Nephron progenitor cell (in vitro differentiated cells): ENCODE results near the gene STAP2.
"Not testable (repeated sequence)": the region's sequence is repeated elsewhere in the genome, so short reads cannot be mapped to it uniquely, and the experiment has no call there.

Experiments used
- DNase-seq: peaks from one replicate; pipeline ENCODE4 v3.0.0; 2021
- H3K27ac Mint-ChIP-seq: 2 replicates; pipeline ENCODE4 v1.8.0; 2021; ENCODE audit warnings: mild to moderate bottlenecking, moderate library complexity, mixed read lengths
- H3K27me3 Mint-ChIP-seq: 2 replicates; pipeline ENCODE4 v1.8.0; 2021; ENCODE audit warnings: mild to moderate bottlenecking, low read depth, mixed read lengths; ENCODE audit not compliant: poor library complexity
- H3K36me3 Mint-ChIP-seq: 2 replicates; pipeline ENCODE4 v1.8.0; 2021; ENCODE audit warnings: low read depth, mixed read lengths
- H3K4me1 Mint-ChIP-seq: 2 replicates; pipeline ENCODE4 v1.8.0; 2021; ENCODE audit warnings: mixed read lengths
- H3K4me3 Mint-ChIP-seq: 2 replicates; pipeline ENCODE4 v1.8.0; 2021; ENCODE audit warnings: mild to moderate bottlenecking, moderate library complexity, mixed read lengths
- H3K9me3 Mint-ChIP-seq: 2 replicates; pipeline ENCODE4 v1.8.0; 2021; ENCODE audit warnings: mild to moderate bottlenecking, moderate library complexity, mixed read lengths
- TF ChIP-seq, protein P1 (sequence below): fragments of 200-600 bp; sonication (generic); IDR thresholded peaks from 2 replicates; pipeline ENCODE4 v1.5.0; 2021; ENCODE audit warnings: antibody characterized with exemption

Gene STAP2

DNA sequence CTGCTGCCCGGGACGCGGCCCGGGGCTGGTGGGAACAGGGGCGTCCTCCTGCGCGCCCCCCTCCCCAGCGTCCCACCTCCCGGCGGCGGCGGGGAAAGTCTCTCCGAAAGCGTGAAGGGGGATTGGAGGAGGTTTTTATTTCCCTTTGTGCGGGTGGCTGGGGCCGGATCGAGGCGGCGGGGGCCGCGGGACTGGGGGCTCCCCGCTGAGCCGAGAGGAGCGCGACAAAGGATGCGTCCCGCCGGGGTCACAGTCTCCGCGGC, 59.4 kb downstream of the STAP2 start:
- TF ChIP-seq, protein P1, sequence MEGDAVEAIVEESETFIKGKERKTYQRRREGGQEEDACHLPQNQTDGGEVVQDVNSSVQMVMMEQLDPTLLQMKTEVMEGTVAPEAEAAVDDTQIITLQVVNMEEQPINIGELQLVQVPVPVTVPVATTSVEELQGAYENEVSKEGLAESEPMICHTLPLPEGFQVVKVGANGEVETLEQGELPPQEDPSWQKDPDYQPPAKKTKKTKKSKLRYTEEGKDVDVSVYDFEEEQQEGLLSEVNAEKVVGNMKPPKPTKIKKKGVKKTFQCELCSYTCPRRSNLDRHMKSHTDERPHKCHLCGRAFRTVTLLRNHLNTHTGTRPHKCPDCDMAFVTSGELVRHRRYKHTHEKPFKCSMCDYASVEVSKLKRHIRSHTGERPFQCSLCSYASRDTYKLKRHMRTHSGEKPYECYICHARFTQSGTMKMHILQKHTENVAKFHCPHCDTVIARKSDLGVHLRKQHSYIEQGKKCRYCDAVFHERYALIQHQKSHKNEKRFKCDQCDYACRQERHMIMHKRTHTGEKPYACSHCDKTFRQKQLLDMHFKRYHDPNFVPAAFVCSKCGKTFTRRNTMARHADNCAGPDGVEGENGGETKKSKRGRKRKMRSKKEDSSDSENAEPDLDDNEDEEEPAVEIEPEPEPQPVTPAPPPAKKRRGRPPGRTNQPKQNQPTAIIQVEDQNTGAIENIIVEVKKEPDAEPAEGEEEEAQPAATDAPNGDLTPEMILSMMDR: no peak
- Mint-ChIP-seq H3K36me3 (no peaks in the 10 kb centered on the region), H3K27ac (no peak overlapping the region), H3K9me3 (no peaks in the 10 kb centered on the region), H3K4me3 (peak overlapping the region; percentile 48), H3K27me3 (peaks cover 70% of the 10 kb centered on the region), H3K4me1 (peaks cover 11% of the 10 kb centered on the region)
- no peak for DNase-seq

DNA sequence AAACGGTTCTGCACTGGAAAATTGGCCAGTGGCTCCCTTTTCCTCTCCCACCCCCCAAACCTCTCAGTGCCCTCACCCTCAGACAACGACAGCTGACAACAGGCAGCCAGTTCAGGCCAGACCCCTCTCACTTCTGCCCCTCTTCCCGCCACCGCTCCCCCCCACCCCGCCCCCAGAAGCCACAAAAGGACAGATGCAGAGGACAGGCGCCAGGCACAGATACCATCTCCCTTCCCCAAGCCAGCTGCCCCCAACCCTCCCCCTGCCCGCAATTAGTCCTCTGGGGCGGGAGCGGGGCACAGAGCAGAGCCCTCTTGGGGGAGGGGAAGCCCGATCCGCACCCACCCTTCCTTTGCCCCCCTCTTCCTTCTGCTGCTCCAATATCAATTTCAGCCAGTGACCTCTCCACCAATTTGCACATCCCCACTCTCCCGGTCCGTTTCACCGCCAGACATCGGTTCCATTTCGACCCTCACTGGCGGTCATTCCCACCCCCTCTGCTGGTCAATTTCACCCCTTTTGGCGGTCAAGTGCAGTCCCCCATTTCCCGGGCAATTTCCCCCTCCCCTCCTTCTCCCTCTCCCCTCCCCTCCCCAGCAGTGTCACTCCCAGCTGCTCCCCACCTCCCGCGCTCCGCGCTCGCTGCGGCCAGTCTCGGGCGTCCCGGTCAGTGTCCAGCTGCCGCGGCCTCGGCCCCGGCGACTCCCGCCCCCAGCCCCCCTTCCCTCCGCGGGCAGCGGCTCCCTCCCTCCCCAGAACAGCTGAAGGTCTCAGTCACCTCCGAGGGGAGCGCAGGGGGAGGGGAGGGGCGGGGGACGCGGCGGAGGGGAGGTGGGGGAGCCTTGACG, 60.0 kb downstream of the STAP2 start, which contains the start of gene SHD:
TSS of gene SHD (plus strand) at position 848 of the 848 bp plus-strand sequence. CDS start 798 bp downstream, outside the sequence.
- DNase-seq: peak; percentile 70
- peak within 1 kb of the TSS; percentile 84 for H3K4me3 Mint-ChIP-seq
- no peaks in the 10 kb centered on the region for H3K36me3 Mint-ChIP-seq
- H3K9me3 Mint-ChIP-seq: no peaks in the 10 kb centered on the region
- TF ChIP-seq, protein P1: no peak
- peak within 1 kb of the TSS; percentile 57 for H3K27ac Mint-ChIP-seq
- peaks cover 65% of the 10 kb centered on the region for H3K27me3 Mint-ChIP-seq
- peaks cover 11% of the 10 kb centered on the region for H3K4me1 Mint-ChIP-seq

DNA sequence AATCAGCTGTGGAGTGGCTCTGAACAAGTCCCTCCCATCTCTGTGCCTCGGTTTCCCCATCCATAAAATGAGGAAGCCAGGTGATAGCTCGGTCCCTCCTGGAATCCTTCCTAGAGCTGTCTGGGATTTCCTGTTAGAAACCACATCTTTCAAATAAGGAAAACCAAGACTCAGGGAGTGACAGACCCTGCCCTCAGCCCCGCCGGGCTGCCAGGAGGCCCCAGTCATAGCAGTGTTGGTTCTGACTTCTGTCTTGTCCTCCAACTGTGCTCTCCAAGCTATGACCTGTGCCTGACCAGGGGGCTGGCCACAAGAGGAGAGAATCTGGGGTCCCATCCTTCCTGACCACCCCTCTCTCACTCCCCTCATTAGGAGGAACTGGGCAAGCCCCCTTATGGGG, 60.6 kb downstream of the STAP2 start:
- Mint-ChIP-seq H3K4me3 (peak overlapping the region; percentile 83), H3K36me3 (no peaks in the 10 kb centered on the region), H3K27ac (no peak overlapping the region), H3K9me3 (no peaks in the 10 kb centered on the region), H3K4me1 (peaks cover 11% of the 10 kb centered on the region), H3K27me3 (peaks cover 59% of the 10 kb centered on the region)
- no peak for DNase-seq
- TF ChIP-seq, protein P1: no peak

DNA sequence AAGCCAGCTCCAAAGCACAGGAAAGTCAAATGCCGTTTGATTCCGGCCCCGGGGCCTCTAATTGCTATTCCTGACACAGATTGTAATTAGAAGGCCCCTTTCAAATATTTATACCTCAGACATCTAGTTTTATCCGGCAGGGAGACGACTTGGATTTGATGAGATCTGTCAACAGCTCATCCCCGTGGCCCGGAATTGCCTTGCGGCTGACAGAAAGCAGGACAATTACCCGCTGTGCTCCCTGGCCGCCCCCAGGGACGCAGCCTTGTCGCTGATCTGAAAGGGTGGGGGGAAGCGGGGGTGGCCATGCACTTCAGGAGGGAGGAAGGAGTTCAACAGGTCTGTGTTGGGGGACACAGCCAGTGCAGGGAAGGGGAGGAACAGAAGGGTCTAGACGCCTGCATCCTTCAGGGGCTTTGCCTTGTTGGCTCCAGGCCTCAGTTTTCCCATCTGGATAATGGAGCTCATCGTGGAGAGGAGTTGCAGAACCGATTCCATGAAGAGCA, 61.4 kb downstream of the STAP2 start:
- Mint-ChIP-seq H3K4me1 (peaks cover 11% of the 10 kb centered on the region), H3K4me3 (no peak overlapping the region), H3K27me3 (peaks cover 52% of the 10 kb centered on the region), H3K27ac (no peak overlapping the region), H3K36me3 (no peaks in the 10 kb centered on the region), H3K9me3 (no peaks in the 10 kb centered on the region)
- TF ChIP-seq, protein P1: no peak
- no peak for DNase-seq

DNA sequence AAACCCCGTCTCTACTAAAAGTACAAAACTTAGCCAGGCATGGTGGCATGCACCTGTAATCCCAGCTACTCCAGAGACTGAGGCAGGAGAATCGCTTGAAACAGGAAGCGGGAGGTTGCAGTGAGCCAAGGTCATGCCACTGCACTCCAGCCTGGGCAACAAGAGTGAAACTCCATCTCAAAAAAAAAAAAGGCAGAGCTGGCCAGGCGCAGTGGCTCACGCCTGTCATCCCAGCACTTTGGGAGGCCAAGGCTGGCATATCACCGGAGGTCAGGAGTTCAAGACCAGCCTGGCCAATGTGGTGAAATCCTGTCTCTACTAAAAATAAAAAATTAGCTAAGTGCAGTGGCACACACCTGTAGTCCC, 64.3 kb downstream of the STAP2 start:
- peaks cover 25% of the 10 kb centered on the region for H3K27me3 Mint-ChIP-seq
- H3K9me3 Mint-ChIP-seq, H3K36me3 Mint-ChIP-seq, H3K4me3 Mint-ChIP-seq, DNase-seq, H3K27ac Mint-ChIP-seq: not testable (repeated sequence)
- H3K4me1 Mint-ChIP-seq: peaks cover 11% of the 10 kb centered on the region
